Pancreas (tissue), 10 donors: ENCODE results near the gene TAMM41. TPM values are rescaled to one million over a fixed set of nuclear protein-coding genes. Genes with fewer than 3 reads are reported as not detected.

Source experiments
- ATAC-seq, 4 donors: fragments of 200-7000 bp; cut with Tn5 transposase; one replicate each; pipeline versions ENCODE4 v1.8.0 to v1.9.1; 2020; ENCODE audit warnings: mild to moderate bottlenecking in 4 of 4, moderate library complexity in 4 of 4
- DNase-seq, 6 donors: peaks; one replicate each; pipeline ENCODE4 v3.0.0-alpha.2; 2020
- FAIRE-seq: peaks from 2 replicates; lab custom pipeline; 2012; peaks lifted over from hg19 to GRCh38; lab: Jason Lieb, UNC
- H3K27ac ChIP-seq, 4 donors: fragments of 200-600 bp; sonication (generic); 1 replicate in 3 of 4; 2 replicates in 1 of 4; pipeline versions ENCODE4 v1.5.0 to v1.8.0; 2020
- H3K27me3 ChIP-seq, 4 donors: fragments of 200-600 bp; one replicate each; pipeline ENCODE4 v1.8.0; 2021
- H3K36me3 ChIP-seq, 3 donors: fragments of 200-600 bp; sonication (generic) in 1 of 3; one replicate each; pipeline versions ENCODE4 v1.5.0 to v1.8.0; 2020 to 2021
- H3K4me1 ChIP-seq, 3 donors: fragments of 200-600 bp; one replicate each; pipeline ENCODE4 v1.8.0; 2021
- H3K4me3 ChIP-seq, 4 donors: fragments of 200-600 bp; sonication (generic) in 2 of 4; one replicate each; pipeline versions ENCODE4 v1.5.0 to v1.8.0; 2020 to 2021
- H3K9me3 ChIP-seq, 4 donors: fragments of 200-600 bp; one replicate each; pipeline ENCODE4 v1.8.0; 2021
- WGBS, 2 donors: extraction: QIAGEN DNeasy Blood & Tissue Kit; methylation state at CpG; one replicate each; pipeline ENCODE4 v1.1.7; 2013; 5-methylcytosine and 5-hydroxymethylcytosine counted together
- intact Hi-C, 3 donors: fragments of 100-400 bp; cut with DNase I; formaldehyde crosslinking; loops; one replicate each; pipeline versions ENCODE4 v1.11.1 to v1.14.2; 2022
- polyA plus RNA-seq, 2 donors: library from polyadenylated mRNA; stranded (reverse); fragments of 200-250 nt; gene quantifications; one replicate each; pipeline ENCODE4 v1.2.3, GENCODE V29; 2013
- total RNA-seq, 6 donors: library from RNA; stranded (reverse); fragmentation: NEBNext Ultra II Directional in 4 of 6; extraction: Animal tissue kit (Norgen Biotek cat#: 25700) in 4 of 6; gene quantifications; one replicate each; pipeline versions ENCODE4 v1.2.1 to v1.2.4, GENCODE V29; 2021 to 2023
- TF ChIP-seq, protein P1 (sequence below), 4 donors: fragments of 200-600 bp; sonication (generic) in 3 of 4; IDR thresholded peaks; one replicate each; pipeline versions ENCODE4 v1.5.0 to v1.8.0; 2021; ENCODE audit warnings: antibody characterized with exemption in 4 of 4
- donor health status: healthy with polysubstance abuse.
- donor health status: DM: no; HTN: no; CAD: no; lungs with moderate emphysema.
- donor health status: DM: no; HTN: no; CAD: no.
- donor health status: control.
- donor health status: control.
- donor health status: Bipolar disorder and iron deficiency.
- donor health status: DM: yes; HTN: yes; CAD: no.
- donor health status: DM: no; HTN: no; CAD: no.
- donor health status: DM: no; HTN: no; CAD: no.
- donor health status: DM: yes; HTN: yes; CAD: no.

TAMM41 gene
- total and polyA plus RNA-seq, 8 donors, result 6.2 to 14.0 (median 8.3) TPM

DNA sequence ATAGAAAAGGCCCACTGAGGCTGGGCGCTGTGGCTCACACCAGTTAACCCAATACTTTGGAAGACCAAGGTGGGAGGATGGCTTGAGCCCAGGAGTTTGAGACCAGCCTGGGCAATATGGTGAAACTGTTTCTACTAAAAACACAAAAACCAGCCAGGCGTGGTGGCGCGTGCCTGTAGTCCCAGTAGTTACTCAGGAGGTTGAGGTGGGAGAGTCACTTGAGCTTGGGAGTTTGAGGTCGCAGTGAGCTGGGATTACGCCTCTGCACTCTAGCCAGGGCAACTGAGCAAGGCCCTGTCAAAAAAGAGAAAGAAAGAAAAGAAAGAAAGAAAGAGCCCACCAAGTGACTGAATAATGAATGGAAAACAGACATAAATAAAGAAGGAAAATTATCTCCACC lies 32.0 kb downstream of the TAMM41 start:
- DNase-seq, result no peak
- peaks cover 0 to 4% (median 0%) of the 10 kb centered on the region in 3 donors for H3K36me3 ChIP-seq
- no peaks in the 10 kb centered on the region for H3K27me3 ChIP-seq
- no peak overlapping the region for H3K27ac ChIP-seq
- WGBS, 2 donors, result 94 to 96% methylated on average over 6 of the region's 6 CpGs
- H3K9me3 ChIP-seq, result no peaks in the 10 kb centered on the region
- ATAC-seq, result no peak
- no peaks in the 10 kb centered on the region for H3K4me1 ChIP-seq
- no peak overlapping the region for H3K4me3 ChIP-seq
- FAIRE-seq, result no peak
- intact Hi-C loops, result no loop called here
- TF ChIP-seq, protein P1, sequence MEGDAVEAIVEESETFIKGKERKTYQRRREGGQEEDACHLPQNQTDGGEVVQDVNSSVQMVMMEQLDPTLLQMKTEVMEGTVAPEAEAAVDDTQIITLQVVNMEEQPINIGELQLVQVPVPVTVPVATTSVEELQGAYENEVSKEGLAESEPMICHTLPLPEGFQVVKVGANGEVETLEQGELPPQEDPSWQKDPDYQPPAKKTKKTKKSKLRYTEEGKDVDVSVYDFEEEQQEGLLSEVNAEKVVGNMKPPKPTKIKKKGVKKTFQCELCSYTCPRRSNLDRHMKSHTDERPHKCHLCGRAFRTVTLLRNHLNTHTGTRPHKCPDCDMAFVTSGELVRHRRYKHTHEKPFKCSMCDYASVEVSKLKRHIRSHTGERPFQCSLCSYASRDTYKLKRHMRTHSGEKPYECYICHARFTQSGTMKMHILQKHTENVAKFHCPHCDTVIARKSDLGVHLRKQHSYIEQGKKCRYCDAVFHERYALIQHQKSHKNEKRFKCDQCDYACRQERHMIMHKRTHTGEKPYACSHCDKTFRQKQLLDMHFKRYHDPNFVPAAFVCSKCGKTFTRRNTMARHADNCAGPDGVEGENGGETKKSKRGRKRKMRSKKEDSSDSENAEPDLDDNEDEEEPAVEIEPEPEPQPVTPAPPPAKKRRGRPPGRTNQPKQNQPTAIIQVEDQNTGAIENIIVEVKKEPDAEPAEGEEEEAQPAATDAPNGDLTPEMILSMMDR (IDR thresholded peaks at IDR 0.05), result no peak

DNA sequence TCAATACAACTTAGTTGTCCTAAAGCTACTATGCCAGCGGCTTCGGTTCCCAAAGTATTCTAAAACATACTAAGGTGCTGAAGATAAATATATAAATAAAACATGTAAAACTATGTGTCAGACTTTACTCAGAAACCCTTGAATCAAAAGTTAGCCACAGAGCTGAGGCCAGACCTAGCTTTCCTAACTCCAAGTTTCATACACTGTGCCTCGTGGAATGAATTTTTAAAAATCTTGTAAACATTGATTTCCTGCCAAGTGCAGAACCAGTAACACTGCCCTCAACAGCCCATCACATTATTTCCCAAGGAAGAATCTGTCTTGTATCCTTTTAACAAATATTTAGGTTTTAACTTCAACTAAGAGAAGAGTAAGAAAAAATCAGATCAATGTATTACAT lies 36.4 kb downstream of the TAMM41 start:
- Histone ChIP-seq H3K36me3 (peaks cover 0 to 29% (median 0%) of the 10 kb centered on the region in 3 donors), H3K9me3 (no peaks in the 10 kb centered on the region), H3K4me1 (no peaks in the 10 kb centered on the region), H3K27ac (no peak overlapping the region), H3K4me3 (no peak overlapping the region), H3K27me3 (no peaks in the 10 kb centered on the region)
- TF ChIP-seq, protein P1 (IDR thresholded peaks at IDR 0.05), result no peak
- ATAC-seq, result no peak
- FAIRE-seq, result no peak
- WGBS, 2 donors, result 64 to 72% methylated on average over 3 of the region's 3 CpGs
- intact Hi-C loops, result no loop called here
- no peak for DNase-seq

DNA sequence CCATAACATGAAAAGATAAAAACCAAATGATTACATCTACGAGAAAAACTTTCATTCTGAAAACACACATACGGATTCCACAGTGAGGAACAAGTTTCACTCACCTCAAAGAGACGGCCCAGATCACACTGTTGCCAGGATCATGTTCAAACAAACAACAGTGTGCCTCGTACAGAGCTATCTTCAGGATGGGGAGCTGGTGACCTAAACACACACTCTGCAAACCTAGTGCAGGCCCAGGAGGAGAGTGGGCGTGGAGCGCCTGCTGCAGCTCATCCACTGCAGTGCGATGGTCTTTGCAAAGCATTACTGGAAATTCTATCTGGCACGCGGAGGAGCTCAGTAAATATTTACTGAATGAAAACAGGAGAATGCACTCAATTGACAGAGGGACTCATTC lies 38.5 kb downstream of the TAMM41 start:
- no peaks in the 10 kb centered on the region for H3K27me3 ChIP-seq
- FAIRE-seq (no peak), DNase-seq (no peak), ATAC-seq (peak in 1 of 4 donors; percentile 42)
- TF ChIP-seq, protein P1 (IDR thresholded peaks at IDR 0.05), result no peak
- H3K4me1 ChIP-seq, result no peaks in the 10 kb centered on the region
- H3K4me3 ChIP-seq, result no peak overlapping the region
- peaks cover 0 to 29% (median 0%) of the 10 kb centered on the region in 3 donors for H3K36me3 ChIP-seq
- no peak overlapping the region for H3K27ac ChIP-seq
- WGBS, 2 donors, result 75 to 77% methylated on average over 9 of the region's 9 CpGs
- H3K9me3 ChIP-seq, result no peaks in the 10 kb centered on the region
- intact Hi-C loops, result loop anchor here in 2 of 3 donors (10.0 kb wide), 3 partner anchors 153 to 433 kb away; no protein-coding TSS in a partner anchor

DNA sequence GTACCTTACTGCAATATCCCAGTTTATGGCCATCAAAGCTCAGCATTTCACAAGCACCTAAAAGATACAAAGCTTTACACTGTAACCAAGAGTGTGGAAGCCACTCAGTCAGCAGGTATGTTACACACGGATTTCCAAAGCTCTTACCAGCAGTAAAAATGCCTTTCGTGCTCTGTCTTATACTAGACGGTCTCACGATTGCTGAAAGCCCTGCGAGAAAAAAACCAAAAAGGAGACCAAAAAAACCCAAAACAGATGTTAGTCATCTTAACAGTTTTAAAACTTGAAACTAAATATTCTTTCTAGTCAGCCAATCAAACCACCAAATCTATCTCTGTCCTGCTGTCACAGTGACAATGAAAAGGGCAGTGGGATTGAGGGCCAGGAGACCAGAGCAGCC lies 39.0 kb downstream of the TAMM41 start:
- WGBS, 2 donors, result 91 to 93% methylated on average over 5 of the region's 5 CpGs
- DNase-seq, result no peak
- TF ChIP-seq, protein P1 (IDR thresholded peaks at IDR 0.05), result no peak
- Histone ChIP-seq H3K9me3 (no peaks in the 10 kb centered on the region), H3K27me3 (no peaks in the 10 kb centered on the region), H3K4me1 (no peaks in the 10 kb centered on the region), H3K4me3 (no peak overlapping the region), H3K36me3 (peaks cover 0 to 29% (median 0%) of the 10 kb centered on the region in 3 donors), H3K27ac (no peak overlapping the region)
- intact Hi-C loops, result loop anchor here in 2 of 3 donors (10.0 kb wide), 3 partner anchors 153 to 433 kb away; no protein-coding TSS in a partner anchor
- no peak for ATAC-seq
- no peak for FAIRE-seq

DNA sequence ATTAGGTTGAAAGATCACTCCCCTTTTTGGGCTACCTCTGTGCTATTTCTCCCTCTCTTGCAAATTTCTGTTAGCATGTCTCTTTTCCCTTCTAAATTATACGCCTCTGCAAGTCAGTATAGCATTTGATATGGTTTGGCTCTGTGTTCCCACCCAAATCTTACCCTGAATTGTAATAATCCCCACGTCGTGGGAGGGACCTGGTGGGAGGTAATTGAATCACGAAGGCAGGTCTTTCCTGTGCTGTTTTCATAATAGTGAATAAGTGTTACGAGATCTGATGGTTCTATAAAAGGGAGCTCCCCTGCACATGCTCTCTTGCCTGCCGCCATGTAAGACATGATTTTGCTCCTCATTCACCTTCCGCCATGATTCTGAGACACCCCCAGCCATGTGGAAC lies 41.0 kb downstream of the TAMM41 start:
- WGBS, 2 donors, result 89 to 96% methylated on average over 7 of the region's 7 CpGs
- FAIRE-seq, result no peak
- Histone ChIP-seq H3K9me3 (no peaks in the 10 kb centered on the region), H3K36me3 (peaks cover 0 to 25% (median 0%) of the 10 kb centered on the region in 3 donors), H3K27ac (no peak overlapping the region), H3K4me3 (no peak overlapping the region), H3K27me3 (no peaks in the 10 kb centered on the region), H3K4me1 (no peaks in the 10 kb centered on the region)
- TF ChIP-seq, protein P1 (IDR thresholded peaks at IDR 0.05), result no peak
- ATAC-seq, result no peak
- no peak for DNase-seq
- intact Hi-C loops, result loop anchor here in 2 of 3 donors (10.0 kb wide), 3 partner anchors 151 to 431 kb away; no protein-coding TSS in a partner anchor
